CD14-positive monocyte (primary cell): ENCODE measurements around the gene AGTPBP1. TPM values are rescaled to one million over a fixed set of nuclear protein-coding genes. Genes with fewer than 3 reads are reported as not detected.

Experiments used
- DNase-seq, 3 donors: peaks; one replicate each; pipeline ENCODE4 v3.0.0-alpha.2; 2011 to 2022
- H2AFZ ChIP-seq: 2 replicates; pipeline ENCODE4 v1.6.0; 2012; ENCODE audit warnings: mild to moderate bottlenecking, low read depth, low read length, inconsistent platforms; ENCODE audit not compliant: insufficient read depth, poor library complexity, severe bottlenecking
- H3K27ac ChIP-seq, 2 donors: 1 replicate in 1 of 2; 2 replicates in 1 of 2; pipeline ENCODE4 v1.5.1; 2012 to 2013; ENCODE audit warnings: low read length in 2 of 2, control low read depth in 1 of 2, inconsistent platforms in 1 of 2, low read depth in 1 of 2, mild to moderate bottlenecking in 1 of 2
- H3K27me3 ChIP-seq, 2 donors: one replicate each; pipeline versions ENCODE4 v1.6.0 to v1.6.1; 2011 to 2013; ENCODE audit warnings: low read length in 2 of 2; ENCODE audit not compliant: control insufficient read depth in 2 of 2, insufficient read depth in 2 of 2
- H3K36me3 ChIP-seq, 2 donors: replicated peaks in 1 of 2; 1 replicate in 1 of 2; 2 replicates in 1 of 2; pipeline versions ENCODE4 v1.5.1 to v1.6.1; 2012 to 2013; ENCODE audit warnings: low read length in 2 of 2, control low read depth in 1 of 2, inconsistent platforms in 1 of 2, mild to moderate bottlenecking in 1 of 2; ENCODE audit not compliant: insufficient read depth in 2 of 2, control insufficient read depth in 1 of 2
- H3K4me1 ChIP-seq, 2 donors: 1 replicate in 1 of 2; 2 replicates in 1 of 2; pipeline versions ENCODE4 v1.5.1 to v1.6.1; 2012 to 2013; ENCODE audit warnings: low read length in 2 of 2, control low read depth in 1 of 2, inconsistent platforms in 1 of 2, mild to moderate bottlenecking in 1 of 2, moderate library complexity in 1 of 2; ENCODE audit not compliant: insufficient read depth in 2 of 2, control insufficient read depth in 1 of 2
- H3K4me2 ChIP-seq: replicated peaks from 2 replicates; pipeline ENCODE3; 2012; ENCODE audit warnings: low read length, moderate library complexity, mild to moderate bottlenecking; ENCODE audit not compliant: poor library complexity, severe bottlenecking; ENCODE audit errors: extremely low read depth
- H3K4me3 ChIP-seq, 3 experiments: fragments of 200-600 bp in 1 of 3; sonication (generic) in 1 of 3; replicated peaks in 1 of 3; 1 replicate in 2 of 3; 2 replicates in 1 of 3; pipeline ENCODE4 v1.5.1; 2011 to 2013; ENCODE audit warnings: low read length in 3 of 3, mild to moderate bottlenecking in 3 of 3, control low read depth in 2 of 3, low read depth in 2 of 3, inconsistent platforms in 1 of 3, moderate library complexity in 1 of 3
- H3K79me2 ChIP-seq: 2 replicates; pipeline ENCODE4 v1.6.0; 2012; ENCODE audit warnings: mild to moderate bottlenecking, control low read depth, inconsistent platforms, low read length, moderate library complexity; ENCODE audit not compliant: insufficient read depth
- H3K9ac ChIP-seq: 2 replicates; pipeline ENCODE4 v1.6.0; 2017; ENCODE audit warnings: low read length, mild to moderate bottlenecking; ENCODE audit not compliant: insufficient read depth, poor library complexity, severe bottlenecking
- H3K9me3 ChIP-seq, 2 donors: replicated peaks in 1 of 2; 1 replicate in 1 of 2; 2 replicates in 1 of 2; pipeline versions ENCODE4 v1.5.1 to v1.6.1; 2012 to 2013; ENCODE audit warnings: low read length in 2 of 2, control low read depth in 1 of 2; ENCODE audit not compliant: control insufficient read depth in 1 of 2, insufficient read depth in 1 of 2
- H4K20me1 ChIP-seq: 2 replicates; pipeline ENCODE4 v1.6.0; 2012; ENCODE audit warnings: mild to moderate bottlenecking, low read length, control low read depth, moderate library complexity; ENCODE audit not compliant: insufficient read depth
- H3K27ac Mint-ChIP-seq, 7 donors: one replicate each; pipeline ENCODE4 v1.8.0; 2020; ENCODE audit warnings: mild to moderate bottlenecking in 7 of 7, mixed read lengths in 7 of 7, moderate library complexity in 6 of 7, inconsistent platforms in 2 of 7
- H3K27me3 Mint-ChIP-seq, 3 donors: one replicate each; pipeline ENCODE4 v1.8.0; 2021 to 2022; ENCODE audit warnings: low read depth in 3 of 3, mild to moderate bottlenecking in 3 of 3, mixed read lengths in 3 of 3, moderate library complexity in 3 of 3, inconsistent platforms in 1 of 3
- H3K36me3 Mint-ChIP-seq, 2 donors: one replicate each; pipeline ENCODE4 v1.8.0; 2020; ENCODE audit warnings: mixed read lengths in 2 of 2, inconsistent platforms in 1 of 2, mild to moderate bottlenecking in 1 of 2
- H3K4me1 Mint-ChIP-seq: one replicate; pipeline ENCODE4 v1.8.0; 2020; ENCODE audit warnings: mild to moderate bottlenecking, mixed read lengths
- H3K4me3 Mint-ChIP-seq, 2 donors: one replicate each; pipeline ENCODE4 v1.8.0; 2020; ENCODE audit warnings: mild to moderate bottlenecking in 2 of 2, mixed read lengths in 2 of 2, moderate library complexity in 1 of 2
- H3K9me3 Mint-ChIP-seq, 7 donors: one replicate each; pipeline ENCODE4 v1.8.0; 2020 to 2022; ENCODE audit warnings: mixed read lengths in 7 of 7, mild to moderate bottlenecking in 6 of 7, moderate library complexity in 6 of 7, inconsistent platforms in 2 of 7
- CTCF ChIP-seq: fragments of 200-600 bp; IDR thresholded peaks from one replicate; pipeline ENCODE4 v1.8.0; 2022; ENCODE audit warnings: antibody characterized with exemption, mild to moderate bottlenecking
- WGBS: methylation state at CpG from one replicate; pipeline ENCODE4 v1.1.5; 2013; ENCODE audit warnings: missing lambda C conversion rate; ENCODE audit not compliant: insufficient coverage; 5-methylcytosine and 5-hydroxymethylcytosine counted together
- intact Hi-C, 2 donors: fragments of 100-400 bp; cut with micrococcal nuclease; formaldehyde crosslinking; loops; one replicate each; pipeline versions ENCODE4 v1.15.0 to v1.15.1; 2023
- polyA plus RNA-seq, 3 donors: library from polyadenylated mRNA; depleted of rRNA in 1 of 3; unstranded in 2 of 3; stranded (reverse) in 1 of 3; fragments of 300-500 nt in 2 of 3; fragments of >200 nt in 1 of 3; fragmentation: Illumina TruSeq in 2 of 3; gene quantifications; 1 replicate in 2 of 3; 2 replicates in 1 of 3; pipeline ENCODE4 v1.2.3, GENCODE V29; 2012 to 2021

Gene AGTPBP1
- polyA plus RNA-seq, 3 donors, result 55.6 to 90.3 (median 77.0) TPM

- DNase-seq, result no peak
- H4K20me1 ChIP-seq, result peaks cover 95% of the 10 kb centered on the region
- no peak overlapping the region for H3K4me3 ChIP-seq
- no peaks in the 10 kb centered on the region for H3K9me3 Mint-ChIP-seq
- H3K4me1 Mint-ChIP-seq, result peaks cover 6% of the 10 kb centered on the region
- H3K79me2 ChIP-seq, result peaks cover 28% of the 10 kb centered on the region
- H3K27ac ChIP-seq, result no peak overlapping the region
- intact Hi-C loops, result no loop called here
- TF ChIP-seq CTCF, result no peak
- peaks cover 32 to 39% of the 10 kb centered on the region in 2 donors for H3K36me3 Mint-ChIP-seq
- H3K9ac ChIP-seq, result no peak overlapping the region
- peaks cover 42 to 77% of the 10 kb centered on the region in 2 donors for H3K36me3 ChIP-seq
- H2AFZ ChIP-seq, result no peak overlapping the region
- H3K27ac Mint-ChIP-seq, result no peak overlapping the region
- H3K27me3 ChIP-seq, result no peaks in the 10 kb centered on the region
- no peaks in the 10 kb centered on the region for H3K4me1 ChIP-seq
- 100% methylated on average over 2 of the region's 5 CpGs for WGBS
- H3K27me3 Mint-ChIP-seq, result no peaks in the 10 kb centered on the region
- H3K4me2 ChIP-seq, result no peak overlapping the region
- no peaks in the 10 kb centered on the region for H3K9me3 ChIP-seq
- H3K4me3 Mint-ChIP-seq, result no peak overlapping the region
Measured at GRCh38 chr9:85553475-85553874, 188.3 kb downstream of the AGTPBP1 start.

GRCh38 chr9:85547599-85547998, 194.2 kb downstream of the AGTPBP1 start:
- peak overlapping the region in 1 of 2 donors; percentile 38 for H3K27ac ChIP-seq
- WGBS, result 100% methylated on average over 2 of the region's 2 CpGs
- H3K4me1 ChIP-seq, result no peaks in the 10 kb centered on the region
- peaks cover 3% of the 10 kb centered on the region for H3K79me2 ChIP-seq
- Mint-ChIP-seq H3K36me3 (peaks cover 32 to 42% of the 10 kb centered on the region in 2 donors), H3K4me3 (no peak overlapping the region), H3K27me3 (no peaks in the 10 kb centered on the region), H3K9me3 (no peaks in the 10 kb centered on the region), H3K27ac (no peak overlapping the region), H3K4me1 (peaks cover 6% of the 10 kb centered on the region)
- no peak for DNase-seq
- H2AFZ ChIP-seq, result no peak overlapping the region
- no peak overlapping the region for H3K4me3 ChIP-seq
- TF ChIP-seq CTCF, result no peak
- intact Hi-C loops, result no loop called here
- no peaks in the 10 kb centered on the region for H3K27me3 ChIP-seq
- peaks cover 31 to 69% of the 10 kb centered on the region in 2 donors for H3K36me3 ChIP-seq
- H3K9me3 ChIP-seq, result no peaks in the 10 kb centered on the region
- no peak overlapping the region for H3K9ac ChIP-seq
- peaks cover 53% of the 10 kb centered on the region for H4K20me1 ChIP-seq
- no peak overlapping the region for H3K4me2 ChIP-seq
